Mesenchymal stem cell (in vitro differentiated cells and primary cell): ENCODE data around the gene IL1RAPL2. TPM values are rescaled to one million over a fixed set of nuclear protein-coding genes. Genes with fewer than 3 reads are reported as not detected.

ENCODE experiments used
- DNase-seq: peaks from one replicate; pipeline ENCODE4 v3.0.0-alpha.2; 2013
- H2AFZ ChIP-seq: one replicate; pipeline ENCODE4 v1.6.1; 2013; ENCODE audit warnings: low read depth, mild to moderate bottlenecking, control low read depth, inconsistent platforms, low read length, moderate library complexity
- H2AK5ac ChIP-seq: 2 replicates; pipeline ENCODE4 v1.6.1; 2013; ENCODE audit warnings: low read length, moderate library complexity, mild to moderate bottlenecking, inconsistent platforms; ENCODE audit not compliant: severe bottlenecking
- H2BK120ac ChIP-seq: one replicate; pipeline ENCODE4 v1.6.1; 2013; ENCODE audit warnings: low read depth, mild to moderate bottlenecking, inconsistent platforms, low read length, moderate library complexity
- H2BK12ac ChIP-seq, 2 experiments: one replicate each; pipeline ENCODE4 v1.6.1; 2013; ENCODE audit warnings: inconsistent platforms in 2 of 2, low read length in 2 of 2, mild to moderate bottlenecking in 2 of 2, moderate library complexity in 2 of 2, control low read depth in 1 of 2
- H2BK15ac ChIP-seq: one replicate; pipeline ENCODE4 v1.6.1; 2013; ENCODE audit warnings: mild to moderate bottlenecking, low read depth, inconsistent platforms; ENCODE audit not compliant: poor library complexity, severe bottlenecking
- H2BK5ac ChIP-seq: 2 replicates; pipeline ENCODE4 v1.6.1; 2013; ENCODE audit warnings: low read depth, mild to moderate bottlenecking, low read length, control low read depth, inconsistent platforms; ENCODE audit not compliant: poor library complexity, severe bottlenecking
- H3K14ac ChIP-seq, 2 experiments: one replicate each; pipeline ENCODE4 v1.6.1; 2013; ENCODE audit warnings: inconsistent platforms in 2 of 2, low read length in 2 of 2, control low read depth in 1 of 2, mild to moderate bottlenecking in 1 of 2, moderate library complexity in 1 of 2
- H3K18ac ChIP-seq, 2 experiments: one replicate each; pipeline ENCODE4 v1.6.1; 2013; ENCODE audit warnings: inconsistent platforms in 2 of 2, low read length in 2 of 2, control low read depth in 1 of 2, low read depth in 1 of 2, mild to moderate bottlenecking in 1 of 2
- H3K23ac ChIP-seq, 2 experiments: one replicate each; pipeline ENCODE4 v1.6.1; 2013; ENCODE audit warnings: inconsistent platforms in 2 of 2, low read length in 2 of 2, mild to moderate bottlenecking in 2 of 2, moderate library complexity in 2 of 2, control low read depth in 1 of 2
- H3K27ac ChIP-seq: 2 replicates; pipeline ENCODE4 v1.5.1; 2013; ENCODE audit warnings: mild to moderate bottlenecking, moderate library complexity, low read length, control low read depth, inconsistent platforms; ENCODE audit not compliant: poor library complexity, severe bottlenecking
- H3K27me3 ChIP-seq, 2 experiments: 2 replicates each; pipeline versions ENCODE4 v1.6.1 to v1.7.0; 2013; ENCODE audit warnings: low read length in 2 of 2, mild to moderate bottlenecking in 2 of 2, moderate library complexity in 2 of 2, control low read depth in 1 of 2, inconsistent platforms in 1 of 2; ENCODE audit not compliant: control insufficient read depth in 1 of 2, insufficient read depth in 1 of 2
- H3K36me3 ChIP-seq, 2 experiments: 2 replicates each; pipeline versions ENCODE4 v1.6.1 to v1.7.0; 2013; ENCODE audit warnings: low read length in 2 of 2, control low read depth in 1 of 2, inconsistent platforms in 1 of 2, low read depth in 1 of 2, mild to moderate bottlenecking in 1 of 2; ENCODE audit not compliant: insufficient read depth in 2 of 2, control insufficient read depth in 1 of 2
- H3K4ac ChIP-seq, 2 experiments: one replicate each; pipeline ENCODE4 v1.6.1; 2013; ENCODE audit warnings: inconsistent platforms in 2 of 2, low read length in 2 of 2, mild to moderate bottlenecking in 2 of 2, moderate library complexity in 2 of 2, control low read depth in 1 of 2, low read depth in 1 of 2
- H3K4me1 ChIP-seq: 2 replicates; pipeline ENCODE4 v1.6.1; 2013; ENCODE audit warnings: low read depth, low read length, control low read depth; ENCODE audit not compliant: control insufficient read depth, insufficient read depth
- H3K4me2 ChIP-seq: 2 replicates; pipeline ENCODE4 v1.6.1; 2013; ENCODE audit warnings: low read length, mild to moderate bottlenecking, inconsistent platforms; ENCODE audit not compliant: poor library complexity, severe bottlenecking
- H3K4me3 ChIP-seq, 2 experiments: 2 replicates each; pipeline versions ENCODE4 v1.5.1 to v1.7.0; 2013; ENCODE audit warnings: low read length in 2 of 2, mild to moderate bottlenecking in 2 of 2, control low read depth in 1 of 2, low read depth in 1 of 2; ENCODE audit not compliant: insufficient read depth in 1 of 2
- H3K79me1 ChIP-seq: replicated peaks from 2 replicates; pipeline ENCODE4 v1.6.1; 2013; ENCODE audit warnings: mild to moderate bottlenecking, control low read depth, low read length, inconsistent platforms; ENCODE audit not compliant: poor library complexity, severe bottlenecking
- H3K9ac ChIP-seq: 2 replicates; pipeline ENCODE4 v1.7.0; 2013; ENCODE audit warnings: mild to moderate bottlenecking, low read length, moderate library complexity
- H3K9me3 ChIP-seq: 2 replicates; pipeline ENCODE4 v1.7.0; 2013; ENCODE audit warnings: mild to moderate bottlenecking, low read length; ENCODE audit not compliant: control insufficient read depth
- H4K8ac ChIP-seq: one replicate; pipeline ENCODE4 v1.6.1; 2013; ENCODE audit warnings: inconsistent platforms, mild to moderate bottlenecking, low read length, moderate library complexity
- H4K91ac ChIP-seq: one replicate; pipeline ENCODE4 v1.6.1; 2013; ENCODE audit warnings: mild to moderate bottlenecking, low read length, inconsistent platforms
- WGBS: methylation state at CpG from one replicate; pipeline ENCODE4 v1.1.7; 2013; ENCODE audit warnings: mixed read lengths; 5-methylcytosine and 5-hydroxymethylcytosine counted together
- polyA plus RNA-seq, 2 experiments: library from polyadenylated mRNA; stranded (reverse); fragments of 200-250 nt; gene quantifications; one replicate each; pipeline ENCODE4 v1.2.3, GENCODE V29; 2013

Gene IL1RAPL2
- polyA plus RNA-seq (2013, experiment 1 of 2), result 0.07 TPM
- polyA plus RNA-seq (2013, experiment 2 of 2), result 0.10 TPM

GRCh38 chrX:104565791-104566680 lies at the start of gene IL1RAPL2:
Gene IL1RAPL2 (plus strand): TSS chrX:104566199.
- Histone ChIP-seq H3K23ac (no peak within 1 kb of the TSS), H3K4me3 (no peak within 1 kb of the TSS), H3K79me1 (no peaks in the 10 kb centered on the region), H3K27me3 (peaks cover 41 to 65% of the 10 kb centered on the region in 2 experiments), H3K4me1 (peaks cover 10% of the 10 kb centered on the region), H2BK120ac (no peak within 1 kb of the TSS), H3K18ac (no peak within 1 kb of the TSS), H4K8ac (no peak within 1 kb of the TSS), H2BK15ac (no peak within 1 kb of the TSS), H2BK12ac (no peak within 1 kb of the TSS), H3K9me3 (no peaks in the 10 kb centered on the region), H2BK5ac (no peak within 1 kb of the TSS), H2AFZ (no peak within 1 kb of the TSS), H3K4me2 (peak within 1 kb of the TSS; percentile 68), H4K91ac (no peak within 1 kb of the TSS), H3K14ac (no peak within 1 kb of the TSS), H3K36me3 (no peaks in the 10 kb centered on the region), H3K9ac (no peak within 1 kb of the TSS), H3K4ac (no peak within 1 kb of the TSS), H2AK5ac (no peak within 1 kb of the TSS), H3K27ac (no peak within 1 kb of the TSS)
- WGBS, result 2% methylated on average over 22 of the region's 48 CpGs
- peak; percentile 20 for DNase-seq

- no peaks in the 10 kb centered on the region for H3K79me1 ChIP-seq
- H3K18ac ChIP-seq, result no peak overlapping the region
- H3K4me2 ChIP-seq, result no peak overlapping the region
- no peak overlapping the region for H3K23ac ChIP-seq
- H3K4ac ChIP-seq, result no peak overlapping the region
- H2AK5ac ChIP-seq, result no peak overlapping the region
- no peaks in the 10 kb centered on the region for H3K9me3 ChIP-seq
- no peak overlapping the region for H3K4me3 ChIP-seq
- no peak overlapping the region for H2BK15ac ChIP-seq
- H3K4me1 ChIP-seq, result no peaks in the 10 kb centered on the region
- no peaks in the 10 kb centered on the region for H3K36me3 ChIP-seq
- H4K91ac ChIP-seq, result no peak overlapping the region
- H2BK5ac ChIP-seq, result no peak overlapping the region
- H3K9ac ChIP-seq, result no peak overlapping the region
- no peak overlapping the region for H2AFZ ChIP-seq
- H2BK120ac ChIP-seq, result no peak overlapping the region
- no peak overlapping the region for H3K14ac ChIP-seq
- H2BK12ac ChIP-seq, result no peak overlapping the region
- no peak overlapping the region for H4K8ac ChIP-seq
- no peaks in the 10 kb centered on the region for H3K27me3 ChIP-seq
- no peak for DNase-seq
- no peak overlapping the region for H3K27ac ChIP-seq
- WGBS, result no CpG with 5 or more reads among the region's 2 CpGs
Observed at GRCh38 chrX:104522386-104522785, 43.6 kb upstream of the IL1RAPL2 start.

- Histone ChIP-seq H2AK5ac (no peak overlapping the region), H3K23ac (no peak overlapping the region), H2BK12ac (no peak overlapping the region), H2BK5ac (no peak overlapping the region), H4K8ac (no peak overlapping the region), H3K9ac (no peak overlapping the region), H3K36me3 (no peaks in the 10 kb centered on the region), H3K9me3 (peaks cover 4% of the 10 kb centered on the region), H3K4me1 (no peaks in the 10 kb centered on the region), H3K79me1 (no peaks in the 10 kb centered on the region), H3K18ac (no peak overlapping the region), H3K27ac (no peak overlapping the region), H2BK120ac (no peak overlapping the region), H2AFZ (no peak overlapping the region), H3K27me3 (no peaks in the 10 kb centered on the region), H2BK15ac (no peak overlapping the region), H3K14ac (no peak overlapping the region), H3K4me2 (no peak overlapping the region), H3K4ac (no peak overlapping the region), H4K91ac (no peak overlapping the region), H3K4me3 (no peak overlapping the region)
- WGBS, result no CpG with 5 or more reads among the region's 2 CpGs
- no peak for DNase-seq
Observed at GRCh38 chrX:104523858-104524257, 42.1 kb upstream of the IL1RAPL2 start.

GRCh38 chrX:104539081-104539480 lies 26.9 kb upstream of the IL1RAPL2 start:
- H3K4me2 ChIP-seq, result no peak overlapping the region
- no peak overlapping the region for H2BK15ac ChIP-seq
- H3K4me3 ChIP-seq, result no peak overlapping the region
- H2AK5ac ChIP-seq, result no peak overlapping the region
- no peak overlapping the region for H2AFZ ChIP-seq
- no peak for DNase-seq
- no peak overlapping the region for H3K27ac ChIP-seq
- no peak overlapping the region for H3K4ac ChIP-seq
- H2BK120ac ChIP-seq, result no peak overlapping the region
- H3K36me3 ChIP-seq, result no peaks in the 10 kb centered on the region
- no peaks in the 10 kb centered on the region for H3K27me3 ChIP-seq
- H3K23ac ChIP-seq, result no peak overlapping the region
- H2BK12ac ChIP-seq, result no peak overlapping the region
- no peak overlapping the region for H3K18ac ChIP-seq
- no peaks in the 10 kb centered on the region for H3K4me1 ChIP-seq
- no peaks in the 10 kb centered on the region for H3K9me3 ChIP-seq
- H4K91ac ChIP-seq, result no peak overlapping the region
- H3K14ac ChIP-seq, result no peak overlapping the region
- H2BK5ac ChIP-seq, result no peak overlapping the region
- no peaks in the 10 kb centered on the region for H3K79me1 ChIP-seq
- WGBS, result 100% methylated on average over 2 of the region's 2 CpGs
- H4K8ac ChIP-seq, result no peak overlapping the region
- H3K9ac ChIP-seq, result no peak overlapping the region
